Thyroid gland (tissue), 4 donors: ENCODE data around the gene TIGD7. TPM values are rescaled to one million over a fixed set of nuclear protein-coding genes. Genes with fewer than 3 reads are reported as not detected.
"Not testable (repeated sequence)": the region's sequence is repeated elsewhere in the genome, so short reads cannot be mapped to it uniquely, and the experiment has no call there.

Experiments used
- DNase-seq, 2 donors: peaks; one replicate each; pipeline ENCODE4 v3.0.0-alpha.2; 2019
- H3K27ac ChIP-seq, 3 donors: fragments of 200-600 bp; sonication (generic); 1 replicate in 2 of 3; 2 replicates in 1 of 3; pipeline ENCODE4 v1.5.1; 2016 to 2019; ENCODE audit warnings: mild to moderate bottlenecking in 1 of 3, moderate library complexity in 1 of 3
- H3K27me3 ChIP-seq: fragments of 200-600 bp; sonication (generic); one replicate; pipeline ENCODE4 v1.5.1; 2019
- H3K36me3 ChIP-seq, 2 donors: fragments of 200-600 bp; sonication (generic); one replicate each; pipeline ENCODE4 v1.5.1; 2016 to 2019
- H3K4me1 ChIP-seq, 2 donors: fragments of 200-600 bp; sonication (generic); one replicate each; pipeline ENCODE4 v1.5.1; 2017 to 2019
- H3K4me3 ChIP-seq, 3 donors: fragments of 200-600 bp; sonication (generic); replicated peaks in 1 of 3; 1 replicate in 2 of 3; 2 replicates in 1 of 3; pipeline ENCODE4 v1.5.1; 2016; ENCODE audit warnings: mild to moderate bottlenecking in 1 of 3
- H3K9me3 ChIP-seq: fragments of 200-600 bp; sonication (generic); one replicate; pipeline ENCODE4 v1.5.1; 2017
- POLR2A ChIP-seq, 2 donors: fragments of 450-650 bp; IDR thresholded peaks; one replicate each; pipeline ENCODE4 v1.6.1; 2017; ENCODE audit warnings: antibody characterized with exemption in 2 of 2, mild to moderate bottlenecking in 2 of 2, moderate library complexity in 1 of 2
- WGBS, 2 donors: methylation state at CpG; one replicate each; pipeline ENCODE4 v1.1.5; 2017; 5-methylcytosine and 5-hydroxymethylcytosine counted together
- intact Hi-C: fragments of 100-400 bp; cut with DNase I; formaldehyde crosslinking; loops from one replicate; pipeline ENCODE4 v1.15.1; 2023
- total RNA-seq, 4 donors: library from RNA; depleted of rRNA; stranded (reverse); fragments of >200 nt; gene quantifications; one replicate each; pipeline ENCODE4 v1.2.3, GENCODE V29; 2016
- TF ChIP-seq, protein P1 (sequence below), 6 experiments: fragments of 200-600 bp in 3 of 6; fragments of 450-650 bp in 3 of 6; sonication (generic) in 3 of 6; IDR thresholded peaks; one replicate each; pipeline ENCODE4 v1.5.1; 2016 to 2019; ENCODE audit warnings: antibody characterized with exemption in 6 of 6, mild to moderate bottlenecking in 2 of 6, inconsistent platforms in 1 of 6, moderate library complexity in 1 of 6

TIGD7 gene
- total RNA-seq, 4 donors from 2014 or later: 8.6 to 16.2 (median 12.7) TPM

DNA sequence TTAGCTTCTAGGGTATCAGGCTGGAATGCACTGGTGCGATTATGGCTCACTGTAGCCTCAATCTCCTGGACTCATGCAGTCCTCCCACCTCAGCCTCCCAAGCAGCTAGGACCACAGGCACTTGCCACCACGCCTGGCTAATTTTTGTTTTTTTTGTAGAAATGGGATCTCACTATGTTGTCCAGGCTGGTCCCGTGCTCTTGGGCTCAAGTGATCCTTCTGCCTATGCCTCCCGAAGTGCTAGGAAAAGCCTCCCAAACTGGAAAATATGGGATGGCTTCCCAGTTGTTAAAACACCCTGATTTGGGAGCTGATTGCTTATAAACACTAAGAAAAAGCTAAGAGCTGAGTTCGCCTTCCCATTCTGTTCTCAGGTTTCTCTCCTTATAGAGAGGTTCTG, 28.6 kb downstream of the TIGD7 start:
- TF ChIP-seq, protein P1, sequence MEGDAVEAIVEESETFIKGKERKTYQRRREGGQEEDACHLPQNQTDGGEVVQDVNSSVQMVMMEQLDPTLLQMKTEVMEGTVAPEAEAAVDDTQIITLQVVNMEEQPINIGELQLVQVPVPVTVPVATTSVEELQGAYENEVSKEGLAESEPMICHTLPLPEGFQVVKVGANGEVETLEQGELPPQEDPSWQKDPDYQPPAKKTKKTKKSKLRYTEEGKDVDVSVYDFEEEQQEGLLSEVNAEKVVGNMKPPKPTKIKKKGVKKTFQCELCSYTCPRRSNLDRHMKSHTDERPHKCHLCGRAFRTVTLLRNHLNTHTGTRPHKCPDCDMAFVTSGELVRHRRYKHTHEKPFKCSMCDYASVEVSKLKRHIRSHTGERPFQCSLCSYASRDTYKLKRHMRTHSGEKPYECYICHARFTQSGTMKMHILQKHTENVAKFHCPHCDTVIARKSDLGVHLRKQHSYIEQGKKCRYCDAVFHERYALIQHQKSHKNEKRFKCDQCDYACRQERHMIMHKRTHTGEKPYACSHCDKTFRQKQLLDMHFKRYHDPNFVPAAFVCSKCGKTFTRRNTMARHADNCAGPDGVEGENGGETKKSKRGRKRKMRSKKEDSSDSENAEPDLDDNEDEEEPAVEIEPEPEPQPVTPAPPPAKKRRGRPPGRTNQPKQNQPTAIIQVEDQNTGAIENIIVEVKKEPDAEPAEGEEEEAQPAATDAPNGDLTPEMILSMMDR (IDR thresholded peaks at IDR 0.05): no peak
- no peak for TF ChIP-seq POLR2A (IDR thresholded peaks at IDR 0.05)
- Histone ChIP-seq H3K27me3 (no peaks in the 10 kb centered on the region), H3K36me3 (no peaks in the 10 kb centered on the region), H3K4me3 (no peak overlapping the region), H3K4me1 (no peaks in the 10 kb centered on the region), H3K9me3 (no peaks in the 10 kb centered on the region), H3K27ac (no peak overlapping the region)
- intact Hi-C loops: no loop called here
- 79 to 84% methylated on average over 5 of the region's 5 CpGs for WGBS, 2 donors
- no peak for DNase-seq

DNA sequence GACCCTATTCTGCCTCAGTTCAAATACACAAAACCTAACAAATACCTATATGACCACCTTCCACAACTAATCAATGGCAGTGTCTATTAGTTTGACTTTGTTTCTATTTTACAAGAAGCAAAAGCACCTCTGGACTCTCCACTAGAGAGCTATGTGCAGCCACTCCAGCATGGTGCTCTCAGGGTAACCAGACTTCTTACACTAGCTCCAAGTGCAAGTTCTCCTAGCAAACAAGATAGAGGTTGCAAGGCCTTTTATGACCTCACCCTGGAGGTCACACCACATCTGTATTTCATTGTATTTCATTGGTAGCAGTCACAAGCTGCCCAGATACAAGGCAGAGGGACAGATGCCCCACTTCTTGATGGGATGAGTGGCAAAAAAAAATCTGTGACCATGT, 30.3 kb downstream of the TIGD7 start:
- Histone ChIP-seq H3K4me1 (no peaks in the 10 kb centered on the region), H3K27me3 (no peaks in the 10 kb centered on the region), H3K4me3 (no peak overlapping the region), H3K36me3 (no peaks in the 10 kb centered on the region), H3K9me3 (no peaks in the 10 kb centered on the region), H3K27ac (no peak overlapping the region)
- no peak for DNase-seq
- intact Hi-C loops: no loop called here
- TF ChIP-seq, protein P1 (IDR thresholded peaks at IDR 0.05): no peak
- TF ChIP-seq POLR2A (IDR thresholded peaks at IDR 0.05): no peak

DNA sequence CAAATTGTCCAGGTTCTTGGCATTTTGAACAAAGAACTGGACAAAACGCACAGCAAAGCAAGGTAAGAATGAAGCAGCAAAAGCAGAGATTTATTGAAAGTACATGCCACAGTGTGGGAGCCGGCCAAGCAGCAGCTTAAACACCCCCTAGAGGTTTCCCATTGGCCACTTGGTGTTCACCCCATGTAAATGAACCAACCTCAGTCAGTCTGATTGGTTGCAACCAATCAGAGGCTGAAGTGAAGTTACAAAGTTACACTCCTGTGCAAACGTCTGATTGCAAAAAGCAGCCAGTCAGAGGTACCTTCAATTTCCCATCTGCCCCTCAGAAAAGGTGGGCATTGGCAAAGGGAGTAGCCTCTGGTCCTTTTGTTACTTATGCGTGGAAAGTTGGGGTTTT, 30.7 kb downstream of the TIGD7 start:
- H3K27ac ChIP-seq: no peak overlapping the region
- no peaks in the 10 kb centered on the region for H3K36me3 ChIP-seq
- H3K9me3 ChIP-seq: no peaks in the 10 kb centered on the region
- H3K4me3 ChIP-seq: no peak overlapping the region
- H3K4me1 ChIP-seq: no peaks in the 10 kb centered on the region
- 51 to 55% methylated on average over 4 of the region's 4 CpGs for WGBS, 2 donors
- intact Hi-C loops: no loop called here
- TF ChIP-seq POLR2A (IDR thresholded peaks at IDR 0.05): no peak
- TF ChIP-seq, protein P1 (IDR thresholded peaks at IDR 0.05): no peak
- DNase-seq: no peak
- H3K27me3 ChIP-seq: no peaks in the 10 kb centered on the region

DNA sequence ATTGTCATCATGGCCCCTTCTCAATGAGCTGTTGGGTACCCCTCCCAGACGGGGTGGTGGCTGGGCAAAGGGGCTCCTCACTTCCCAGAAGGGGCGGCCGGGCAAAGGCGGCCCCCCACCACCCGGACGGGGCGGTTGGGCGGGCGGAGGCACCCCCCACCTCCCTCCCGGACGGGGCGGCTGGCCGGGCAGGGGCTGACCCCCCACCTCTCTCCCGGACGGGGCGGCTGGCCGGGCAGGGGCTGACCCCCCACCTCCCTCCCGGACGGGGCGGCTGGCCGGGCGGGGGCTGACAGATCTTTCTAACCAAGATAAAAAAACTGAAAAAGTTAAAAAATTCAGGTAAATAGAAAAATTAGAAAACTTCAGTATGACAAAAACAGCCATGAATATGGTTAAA, 33.9 kb downstream of the TIGD7 start:
- DNase-seq, H3K36me3 ChIP-seq, intact Hi-C loops, H3K27me3 ChIP-seq, H3K9me3 ChIP-seq, H3K27ac ChIP-seq, H3K4me3 ChIP-seq, H3K4me1 ChIP-seq: not testable (repeated sequence)
- WGBS, 2 donors: 91 to 95% methylated on average over 17 to 22 of the region's 22 CpGs

DNA sequence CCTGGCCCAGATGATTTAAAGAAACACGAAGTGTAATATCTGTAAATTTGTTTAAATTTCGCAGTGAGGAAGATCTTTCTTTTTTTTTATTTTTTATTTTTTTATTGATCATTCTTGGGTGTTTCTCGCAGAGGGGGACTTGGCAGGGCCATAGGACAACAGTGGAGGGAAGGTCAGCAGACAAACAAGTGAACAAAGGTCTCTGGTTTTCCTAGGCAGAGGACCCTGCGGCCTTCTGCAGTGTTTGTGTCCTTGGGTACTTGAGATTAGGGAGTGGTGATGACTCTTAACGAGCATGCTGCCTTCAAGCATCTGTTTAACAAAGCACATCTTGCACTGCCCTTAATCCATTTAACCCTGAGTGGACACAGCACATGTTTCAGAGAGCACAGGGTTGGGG, 34.5 kb downstream of the TIGD7 start:
- WGBS, 2 donors: 63 to 76% methylated on average over 5 of the region's 5 CpGs
- H3K4me3 ChIP-seq, DNase-seq, H3K4me1 ChIP-seq, intact Hi-C loops, H3K36me3 ChIP-seq, H3K27me3 ChIP-seq, H3K9me3 ChIP-seq, H3K27ac ChIP-seq: not testable (repeated sequence)

DNA sequence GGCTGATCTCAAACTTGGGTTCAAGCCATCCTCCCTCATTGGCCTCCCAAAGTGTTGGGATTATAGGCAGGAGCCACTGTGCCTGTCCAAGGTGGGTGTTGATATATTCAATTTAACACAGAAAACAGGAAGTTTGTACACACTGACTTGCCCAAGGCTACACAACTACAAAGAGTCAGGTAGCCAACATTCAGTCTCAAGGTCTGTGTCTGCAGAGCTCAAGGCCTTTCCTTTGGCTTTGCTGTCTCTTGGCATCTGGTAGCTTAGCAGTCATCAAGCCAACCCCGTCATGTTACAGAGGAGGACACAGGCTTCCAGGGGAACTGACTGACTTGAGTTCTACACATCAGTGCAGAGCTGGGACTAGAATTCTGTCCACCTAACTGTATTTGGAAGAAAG, 36.9 kb downstream of the TIGD7 start:
- intact Hi-C loops: no loop called here
- DNase-seq: no peak
- Histone ChIP-seq H3K27ac (no peak overlapping the region), H3K4me1 (peaks cover 0 to 10% of the 10 kb centered on the region in 2 donors), H3K9me3 (no peaks in the 10 kb centered on the region), H3K36me3 (peaks cover 0 to 6% of the 10 kb centered on the region in 2 donors), H3K4me3 (no peak overlapping the region), H3K27me3 (no peaks in the 10 kb centered on the region)
- TF ChIP-seq POLR2A (IDR thresholded peaks at IDR 0.05): no peak
- TF ChIP-seq, protein P1 (IDR thresholded peaks at IDR 0.05): no peak
- WGBS, 2 donors: 43 to 80% methylated on average over 1 of the region's 1 CpG
